Mammary epithelial cell (primary cell): ENCODE results near the gene TLR6.

Experiments used
- CTCF ChIP-seq, 2 donors: IDR thresholded peaks in 1 of 2; conservative IDR thresholded peaks in 1 of 2; 2 replicates each; pipeline ENCODE4 v1.5.1; 2011 to 2012; ENCODE audit warnings: inconsistent platforms in 2 of 2, low read length in 2 of 2, mild to moderate bottlenecking in 2 of 2, control low read depth in 1 of 2, low read depth in 1 of 2; ENCODE audit not compliant: insufficient read depth in 1 of 2; ENCODE audit errors: extremely low read depth in 1 of 2
- EZH2 ChIP-seq: IDR thresholded peaks from 2 replicates; pipeline ENCODE4 v1.6.1; 2012; ENCODE audit warnings: low read length, inconsistent platforms, borderline replicate concordance

- TF ChIP-seq CTCF (conservative IDR thresholded peaks at IDR 0.05 in 1 of 2, IDR thresholded peaks at IDR 0.05 in 1 of 2; ENCODE audit: extremely low read depth in 1 of 2, insufficient read depth in 1 of 2, low read depth in 1 of 2, low read length in 2 of 2) (no peak), EZH2 (no peak)
Observed at GRCh38 chr4:38873290-38873944, 16.8 kb upstream of the TLR6 start.
